ENCODE results near the gene GBE1. TPM values are rescaled to one million over a fixed set of nuclear protein-coding genes. Genes with fewer than 3 reads are reported as not detected.

The GBE1 gene
- total and polyA plus RNA-seq, 9 of the 15 experiments (the other 6 are each of a cell fraction or from before 2014, with no cell fraction given), result 7.9 to 25.6 (median 13.1) TPM

- BruUV-seq (replicated peaks), result no TSS peak
- ChIA-PET CTCF (ENCODE audit: low intra/inter-chr PET ratio) (no interaction called here), POLR2A (no interaction called here)
- ATAC-seq, result no peak
- Histone ChIP-seq H2AFZ (ENCODE audit: low read depth, low read length) (no peak overlapping the region), H3K27me3 (ENCODE audit: control insufficient read depth in 2 of 2, insufficient read depth in 2 of 2, low read length in 2 of 2) (no peaks in the 10 kb centered on the region), H3K27ac (ENCODE audit: extremely low read depth, low read depth, low read length) (no peak overlapping the region), H3K79me2 (ENCODE audit: control insufficient read depth, insufficient read depth, low read length) (no peaks in the 10 kb centered on the region), H3K9me3 (replicated peaks; ENCODE audit: control insufficient read depth, insufficient read depth, low read depth, low read length) (no peaks in the 10 kb centered on the region), H3K36me3 (ENCODE audit: control insufficient read depth, insufficient read depth, low read length) (no peaks in the 10 kb centered on the region), H3K9ac (ENCODE audit: insufficient read depth in 1 of 2, low read depth in 2 of 2, low read length in 2 of 2) (no peak overlapping the region), H3K4me2 (ENCODE audit: insufficient read depth, low read length) (no peak overlapping the region), H3K4me3 (no peak overlapping the region), H4K20me1 (replicated peaks; ENCODE audit: control insufficient read depth, insufficient read depth, low read length) (no peaks in the 10 kb centered on the region), H3K4me1 (replicated peaks in 1 of 2; ENCODE audit: control insufficient read depth in 2 of 2, insufficient read depth in 2 of 2, low read length in 2 of 2) (no peaks in the 10 kb centered on the region), H3K9me1 (ENCODE audit: control insufficient read depth, insufficient read depth, low read length) (no peaks in the 10 kb centered on the region)
- no peak for TF ChIP-seq ZBTB34 (CRISPR knock-in tag; IDR thresholded peaks at IDR 0.05)
- TF ChIP-seq TCF3 (CRISPR knock-in tag; IDR thresholded peaks at IDR 0.05), result no peak
- no peak for TF ChIP-seq LARP7 (IDR thresholded peaks at IDR 0.05)
- TF ChIP-seq, protein P1, sequence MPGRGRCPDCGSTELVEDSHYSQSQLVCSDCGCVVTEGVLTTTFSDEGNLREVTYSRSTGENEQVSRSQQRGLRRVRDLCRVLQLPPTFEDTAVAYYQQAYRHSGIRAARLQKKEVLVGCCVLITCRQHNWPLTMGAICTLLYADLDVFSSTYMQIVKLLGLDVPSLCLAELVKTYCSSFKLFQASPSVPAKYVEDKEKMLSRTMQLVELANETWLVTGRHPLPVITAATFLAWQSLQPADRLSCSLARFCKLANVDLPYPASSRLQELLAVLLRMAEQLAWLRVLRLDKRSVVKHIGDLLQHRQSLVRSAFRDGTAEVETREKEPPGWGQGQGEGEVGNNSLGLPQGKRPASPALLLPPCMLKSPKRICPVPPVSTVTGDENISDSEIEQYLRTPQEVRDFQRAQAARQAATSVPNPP (IDR thresholded peaks at IDR 0.05; ENCODE audit: borderline replicate concordance, insufficient read depth, insufficient read length), result no peak
- TF ChIP-seq CBX1 (IDR thresholded peaks at IDR 0.05; ENCODE audit: low read depth), result no peak
- TF ChIP-seq ZNF175 (CRISPR knock-in tag; IDR thresholded peaks at IDR 0.05; ENCODE audit: low read depth), result no peak
- no peak for TF ChIP-seq ZNF121 (CRISPR knock-in tag; conservative IDR thresholded peaks at IDR 0.05)
- no peak for TF ChIP-seq TARDBP (IDR thresholded peaks at IDR 0.05)
- TF ChIP-seq ZNF79 (CRISPR knock-in tag; IDR thresholded peaks at IDR 0.05; ENCODE audit: low read depth), result no peak
- no peak for TF ChIP-seq USF1 (CRISPR knock-in tag; IDR thresholded peaks at IDR 0.05)
- no peak for TF ChIP-seq ZNF445 (CRISPR knock-in tag; IDR thresholded peaks at IDR 0.05; ENCODE audit: low read depth)
- TF ChIP-seq FOXM1 (IDR thresholded peaks at IDR 0.05; ENCODE audit: low read depth), result no peak
- TF ChIP-seq FOXM1 (CRISPR knock-in tag; IDR thresholded peaks at IDR 0.05; ENCODE audit: low read depth), result no peak
- TF ChIP-seq THAP12 (CRISPR knock-in tag; IDR thresholded peaks at IDR 0.05), result no peak
- TF ChIP-seq PHF20 (IDR thresholded peaks at IDR 0.05; ENCODE audit: partially characterized antibody), result no peak
- 3% methylated on average over 6 of the region's 6 CpGs for WGBS (ENCODE audit: insufficient coverage, low coverage, missing lambda C conversion rate)
- DNase-seq (ENCODE audit: extremely low read depth in 1 of 4, low spot score in 3 of 4), result no peak
- no peak for FAIRE-seq
- in situ Hi-C loops (cut with MboI) (no loop called here), intact Hi-C loops (cut with micrococcal nuclease) (no loop called here)
These were observed 288.7 kb downstream of the GBE1 start for GRCh38 chr3:81472600-81473362.
